OCI-LY7 (cell line): Measurements from ENCODE around the gene AKAP7. TPM values are rescaled to one million over a fixed set of nuclear protein-coding genes. Genes with fewer than 3 reads are reported as not detected.

Source experiments
- BruUV-seq: library from RNA; stranded (reverse); fragments of 400-500 nt; replicated peaks from 2 replicates; lab custom pipeline; 2021; lab: Mats Ljungman, UMichigan
- CTCF ChIA-PET: fragments of 300-600 bp; sonication (Branson Sonifier 250); formaldehyde crosslinking; loops from one replicate; lab custom pipeline; 2022; ENCODE audit warnings: antibody characterized with exemption; ENCODE audit not compliant: unreplicated experiment; lab: Charles Lee
- POLR2A ChIA-PET: fragments of 300-600 bp; sonication (Branson Sonifier 250); formaldehyde crosslinking; loops from one replicate; lab custom pipeline; 2022; ENCODE audit warnings: antibody characterized with exemption; lab: Charles Lee
- DNase-seq: peaks from one replicate; pipeline ENCODE4 v3.0.0-alpha.2; 2015; ENCODE audit warnings: low spot score
- H2AFZ ChIP-seq: fragments of 200-600 bp; sonication (generic), shearing (Covaris generic); 2 replicates; pipeline ENCODE4 v1.6.1; 2014; ENCODE audit warnings: mild to moderate bottlenecking, antibody characterized with exemption, low read length, moderate library complexity
- H3K27ac ChIP-seq: fragments of 200-600 bp; sonication (generic); 2 replicates; pipeline ENCODE4 v1.5.1; 2014; ENCODE audit warnings: mixed run types, low read depth, mild to moderate bottlenecking, moderate library complexity, low read length, inconsistent platforms; ENCODE audit not compliant: poor library complexity, severe bottlenecking
- H3K36me3 ChIP-seq: fragments of 200-600 bp; sonication (generic); 2 replicates; pipeline ENCODE4 v1.6.1; 2014; ENCODE audit warnings: mild to moderate bottlenecking, antibody characterized with exemption, low read length, moderate library complexity, mixed read lengths; ENCODE audit not compliant: insufficient read depth
- H3K4me1 ChIP-seq: fragments of 200-600 bp; sonication (generic); 2 replicates; pipeline ENCODE4 v1.5.1; 2014; ENCODE audit warnings: mild to moderate bottlenecking, low read length; ENCODE audit not compliant: insufficient read depth, poor library complexity, severe bottlenecking
- H3K4me2 ChIP-seq: fragments of 200-600 bp; sonication (generic); 2 replicates; pipeline ENCODE4 v1.6.1; 2014; ENCODE audit warnings: mild to moderate bottlenecking, low read length
- H3K4me3 ChIP-seq: fragments of 200-600 bp; sonication (generic); 2 replicates; pipeline ENCODE4 v1.5.1; 2014; ENCODE audit warnings: mild to moderate bottlenecking, low read depth, low read length; ENCODE audit not compliant: poor library complexity, severe bottlenecking
- H3K79me2 ChIP-seq: fragments of 200-600 bp; sonication (generic); 2 replicates; pipeline ENCODE4 v1.6.1; 2016; ENCODE audit warnings: low read depth, mild to moderate bottlenecking, low read length, moderate library complexity, mixed read lengths; ENCODE audit not compliant: insufficient read depth
- H3K9me2 ChIP-seq: fragments of 200-600 bp; sonication (generic); 2 replicates; pipeline ENCODE4 v1.6.1; 2016; ENCODE audit warnings: mild to moderate bottlenecking, low read length, mixed read lengths; ENCODE audit not compliant: insufficient read depth
- H3K9me3 ChIP-seq: fragments of 200-600 bp; sonication (generic); 2 replicates; pipeline ENCODE4 v1.6.1; 2014; ENCODE audit warnings: mild to moderate bottlenecking, mixed run types, low read length, mixed read lengths
- H4K20me1 ChIP-seq: fragments of 200-600 bp; sonication (generic); 2 replicates; pipeline ENCODE4 v1.6.1; 2014; ENCODE audit warnings: mild to moderate bottlenecking, antibody characterized with exemption, low read length, moderate library complexity, mixed read lengths; ENCODE audit not compliant: insufficient read depth
- EZH2phosphoT487 ChIP-seq: fragments of 200-600 bp; sonication (generic); IDR thresholded peaks from 2 replicates; pipeline ENCODE4 v1.6.1; 2018; ENCODE audit warnings: low read depth, borderline replicate concordance, mild to moderate bottlenecking, mixed run types, antibody characterized with exemption, low read length, moderate library complexity, mixed read lengths
- intact Hi-C: fragments of 100-400 bp; cut with micrococcal nuclease; formaldehyde crosslinking; loops from one replicate; pipeline ENCODE4 v1.10.0; 2022; ENCODE audit not compliant: unreplicated experiment
- total RNA-seq, 2 experiments: library from RNA; depleted of rRNA in 1 of 2; stranded (reverse); fragments of >200 nt in 1 of 2; shearing (Covaris generic) in 1 of 2; gene quantifications; 2 replicates each; pipeline ENCODE4 v1.2.3, GENCODE V29; 2014 to 2022
- TF ChIP-seq, protein P1 (sequence below): fragments of 200-600 bp; sonication (generic); conservative IDR thresholded peaks from 2 replicates; pipeline ENCODE4 v1.5.1; 2014; ENCODE audit warnings: mild to moderate bottlenecking, antibody characterized with exemption, low read length, moderate library complexity, mixed read lengths

AKAP7 gene
- total RNA-seq, 2 experiments from 2014 or later = 5.6 to 6.9 TPM

DNA sequence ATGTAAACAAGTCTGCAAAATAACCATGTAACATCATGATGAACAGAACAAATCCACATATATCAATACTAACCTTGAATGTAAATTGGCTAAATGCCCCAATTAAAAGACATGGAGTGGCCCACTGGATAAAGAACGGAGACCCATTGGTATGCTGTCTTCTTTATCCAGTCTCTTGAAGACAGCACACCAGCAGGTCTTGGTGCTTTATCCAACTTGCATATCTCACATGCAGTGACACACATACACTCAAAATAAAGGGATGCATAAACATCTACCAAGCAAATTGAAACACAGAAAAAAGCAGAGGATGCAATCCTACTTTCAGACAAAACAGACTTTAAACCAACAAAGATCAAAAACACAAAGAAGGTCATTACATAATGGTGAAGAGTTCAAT lies 41.9 kb upstream of the AKAP7 start:
- intact Hi-C loops = no loop called here
- H4K20me1 ChIP-seq = no peaks in the 10 kb centered on the region
- no peaks in the 10 kb centered on the region for H3K4me1 ChIP-seq
- H3K36me3 ChIP-seq = no peaks in the 10 kb centered on the region
- H3K4me3 ChIP-seq = no peak overlapping the region
- H3K9me3 ChIP-seq = no peaks in the 10 kb centered on the region
- H3K79me2 ChIP-seq = no peaks in the 10 kb centered on the region
- POLR2A ChIA-PET = interaction anchor here (0.7 kb wide), 1 partner anchor 20 kb away, joined by 6 read pairs; no protein-coding TSS in a partner anchor
- CTCF ChIA-PET = no interaction called here
- H3K4me2 ChIP-seq = no peak overlapping the region
- DNase-seq = no peak
- no peak overlapping the region for H3K27ac ChIP-seq
- no TSS peak for BruUV-seq
- no peak overlapping the region for H2AFZ ChIP-seq
- TF ChIP-seq, protein P1, sequence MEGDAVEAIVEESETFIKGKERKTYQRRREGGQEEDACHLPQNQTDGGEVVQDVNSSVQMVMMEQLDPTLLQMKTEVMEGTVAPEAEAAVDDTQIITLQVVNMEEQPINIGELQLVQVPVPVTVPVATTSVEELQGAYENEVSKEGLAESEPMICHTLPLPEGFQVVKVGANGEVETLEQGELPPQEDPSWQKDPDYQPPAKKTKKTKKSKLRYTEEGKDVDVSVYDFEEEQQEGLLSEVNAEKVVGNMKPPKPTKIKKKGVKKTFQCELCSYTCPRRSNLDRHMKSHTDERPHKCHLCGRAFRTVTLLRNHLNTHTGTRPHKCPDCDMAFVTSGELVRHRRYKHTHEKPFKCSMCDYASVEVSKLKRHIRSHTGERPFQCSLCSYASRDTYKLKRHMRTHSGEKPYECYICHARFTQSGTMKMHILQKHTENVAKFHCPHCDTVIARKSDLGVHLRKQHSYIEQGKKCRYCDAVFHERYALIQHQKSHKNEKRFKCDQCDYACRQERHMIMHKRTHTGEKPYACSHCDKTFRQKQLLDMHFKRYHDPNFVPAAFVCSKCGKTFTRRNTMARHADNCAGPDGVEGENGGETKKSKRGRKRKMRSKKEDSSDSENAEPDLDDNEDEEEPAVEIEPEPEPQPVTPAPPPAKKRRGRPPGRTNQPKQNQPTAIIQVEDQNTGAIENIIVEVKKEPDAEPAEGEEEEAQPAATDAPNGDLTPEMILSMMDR = no peak
- TF ChIP-seq EZH2phosphoT487 = no peak
- no peaks in the 10 kb centered on the region for H3K9me2 ChIP-seq

DNA sequence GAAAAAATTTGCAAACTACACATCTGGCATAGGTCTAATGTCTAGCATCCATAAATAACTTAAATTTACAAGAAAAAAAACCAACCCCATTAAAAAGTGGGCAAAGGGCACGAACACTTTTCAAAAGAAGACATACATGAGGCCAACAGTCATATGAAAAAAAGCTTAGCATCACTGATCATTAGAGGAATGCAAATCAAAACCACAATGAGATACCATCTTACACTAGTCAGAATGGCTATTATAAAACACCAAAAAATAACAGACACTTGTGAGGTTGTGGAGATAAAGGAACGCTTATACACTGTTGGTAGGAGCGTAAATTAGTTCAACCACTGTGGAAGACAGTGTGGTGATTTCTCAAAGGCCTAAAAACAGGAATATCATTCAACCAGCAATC lies 38.5 kb upstream of the AKAP7 start:
- intact Hi-C loops = no loop called here
- no peak overlapping the region for H2AFZ ChIP-seq
- BruUV-seq = no TSS peak
- H3K9me2 ChIP-seq = no peaks in the 10 kb centered on the region
- no peaks in the 10 kb centered on the region for H4K20me1 ChIP-seq
- DNase-seq = no peak
- no peaks in the 10 kb centered on the region for H3K79me2 ChIP-seq
- no peak overlapping the region for H3K4me3 ChIP-seq
- H3K4me2 ChIP-seq = no peak overlapping the region
- TF ChIP-seq EZH2phosphoT487 = no peak
- TF ChIP-seq, protein P1 = no peak
- H3K4me1 ChIP-seq = no peaks in the 10 kb centered on the region
- no peaks in the 10 kb centered on the region for H3K9me3 ChIP-seq
- no peaks in the 10 kb centered on the region for H3K36me3 ChIP-seq
- no peak overlapping the region for H3K27ac ChIP-seq
- CTCF ChIA-PET = no interaction called here
- POLR2A ChIA-PET = interaction anchor here (0.6 kb wide), 1 partner anchor 363 kb away, joined by 3 read pairs; no protein-coding TSS in a partner anchor

DNA sequence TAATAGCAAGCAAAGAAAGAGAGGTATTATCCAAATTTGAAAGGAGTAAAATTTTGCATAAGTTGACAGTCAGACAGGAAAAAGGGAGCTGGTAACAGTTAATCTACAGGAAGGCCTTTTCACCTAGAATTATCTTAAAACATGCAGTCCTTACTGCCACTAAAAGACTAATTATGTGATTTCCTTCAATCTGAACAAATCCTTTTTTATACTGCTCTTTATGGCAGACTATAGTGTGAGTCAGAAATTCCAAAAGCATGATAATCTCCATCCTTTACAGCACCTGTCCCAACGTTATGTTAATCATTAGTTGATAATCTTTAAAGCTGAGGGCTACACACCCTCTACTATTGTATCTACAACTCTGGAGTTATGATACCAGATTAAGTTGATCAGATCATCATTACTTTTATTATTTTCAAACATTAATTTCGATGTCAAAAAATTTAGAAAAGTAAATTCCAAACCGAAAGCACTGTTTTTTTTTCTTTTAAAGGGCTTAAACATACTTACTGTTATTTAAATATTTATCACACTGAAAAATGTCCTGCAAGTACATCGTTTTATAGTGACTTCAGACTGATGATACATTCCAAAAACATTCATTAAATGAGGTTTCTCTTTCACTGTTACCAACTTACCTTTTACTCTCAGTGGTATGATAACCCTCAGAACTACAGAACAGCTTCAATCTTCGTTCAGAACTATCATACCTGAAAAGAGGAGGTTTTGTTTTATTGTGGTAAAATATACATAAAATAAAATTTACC lies 33.2 kb upstream of the AKAP7 start:
- H3K4me1 ChIP-seq = no peaks in the 10 kb centered on the region
- no peak for TF ChIP-seq EZH2phosphoT487
- TF ChIP-seq, protein P1 = no peak
- intact Hi-C loops = no loop called here
- H3K79me2 ChIP-seq = no peaks in the 10 kb centered on the region
- no peak for DNase-seq
- no peak overlapping the region for H3K4me3 ChIP-seq
- H3K4me2 ChIP-seq = no peak overlapping the region
- 0 out of 2 replicates have a peak overlapping the region, but pooled peaks have one; percentile 32 for H2AFZ ChIP-seq
- POLR2A ChIA-PET = interaction anchor here (0.6 to 0.7 kb wide), 6 partner anchors 18 to 1032 kb away, joined by 3 to 4 read pairs (median 3); no protein-coding TSS in a partner anchor
- H3K9me3 ChIP-seq = no peaks in the 10 kb centered on the region
- no peaks in the 10 kb centered on the region for H3K36me3 ChIP-seq
- H4K20me1 ChIP-seq = no peaks in the 10 kb centered on the region
- no TSS peak for BruUV-seq
- CTCF ChIA-PET = no interaction called here
- no peak overlapping the region for H3K27ac ChIP-seq
- H3K9me2 ChIP-seq = no peaks in the 10 kb centered on the region
